GM12891 (cell line): Measurements from ENCODE around the gene KCNN4.
"Not testable (repeated sequence)": the region's sequence is repeated elsewhere in the genome, so short reads cannot be mapped to it uniquely, and the experiment has no call there.

ENCODE experiments used
- POLR2A ChIP-seq: IDR thresholded peaks from 2 replicates; pipeline ENCODE4 v1.6.1; 2011; ENCODE audit warnings: low read depth, low read length, control low read depth
- POLR2AphosphoS5 ChIP-seq: IDR thresholded peaks from 2 replicates; pipeline ENCODE4 v1.6.1; 2011; ENCODE audit warnings: low read depth, low read length, control low read depth
- TAF1 ChIP-seq: IDR thresholded peaks from 2 replicates; pipeline ENCODE4 v1.6.1; 2011; ENCODE audit warnings: low read depth, low read length, control low read depth

GRCh38 chr19:43764684-43765083, 16.1 kb downstream of the KCNN4 start:
- TF ChIP-seq TAF1, POLR2A, POLR2AphosphoS5: not testable (repeated sequence)
